ENCODE measurements around the gene TMEM181.

GRCh38 chr6:158648682-158649131, 88.8 kb downstream of the TMEM181 start:
- TF ChIP-seq CTCF (IDR thresholded peaks at IDR 0.05; ENCODE audit: insufficient read depth, low read length) (no peak), GABPA (IDR thresholded peaks at IDR 0.05; ENCODE audit: low read depth) (no peak), POLR2AphosphoS5 (IDR thresholded peaks at IDR 0.05; ENCODE audit: low read depth) (no peak)

Data from HL-60 (cell line).